ENCODE measurements around the gene PLPPR1.
A peak's percentile ranks its signal among the peaks of the same experiment; 100 is the strongest.
"Not testable (repeated sequence)": the region's sequence is repeated elsewhere in the genome, so short reads cannot be mapped to it uniquely, and the experiment has no call there.

PLPPR1 gene

GRCh38 chr9:101311758-101312420, 283.4 kb downstream of the PLPPR1 start:
- Mint-ChIP-seq H3K27ac (peak overlapping the region; percentile 20), H3K4me3 (no peak overlapping the region), H3K36me3 (no peaks in the 10 kb centered on the region), H3K27me3 (peaks cover 6% of the 10 kb centered on the region), H3K4me1 (no peaks in the 10 kb centered on the region), H3K9me3 (no peaks in the 10 kb centered on the region)

- Mint-ChIP-seq H3K9me3 (no peaks in the 10 kb centered on the region), H3K36me3 (no peaks in the 10 kb centered on the region), H3K4me3 (no peak overlapping the region), H3K27ac (no peak overlapping the region), H3K4me1 (no peaks in the 10 kb centered on the region), H3K27me3 (peaks cover 8% of the 10 kb centered on the region)
Measured at GRCh38 chr9:101312661-101313060, 284.1 kb downstream of the PLPPR1 start.

- no peak overlapping the region for H3K27ac Mint-ChIP-seq
- no peak overlapping the region for H3K4me3 Mint-ChIP-seq
- no peaks in the 10 kb centered on the region for H3K36me3 Mint-ChIP-seq
- peaks cover 2% of the 10 kb centered on the region for H3K27me3 Mint-ChIP-seq
- no peaks in the 10 kb centered on the region for H3K9me3 Mint-ChIP-seq
- no peaks in the 10 kb centered on the region for H3K4me1 Mint-ChIP-seq
Measured at GRCh38 chr9:101315112-101315450, 286.6 kb downstream of the PLPPR1 start.

- Mint-ChIP-seq H3K27ac (no peak overlapping the region), H3K9me3 (no peaks in the 10 kb centered on the region), H3K36me3 (no peaks in the 10 kb centered on the region), H3K27me3 (peaks cover 7% of the 10 kb centered on the region), H3K4me1 (no peaks in the 10 kb centered on the region), H3K4me3 (no peak overlapping the region)
Measured at GRCh38 chr9:101317735-101318134, 289.2 kb downstream of the PLPPR1 start.

DNA sequence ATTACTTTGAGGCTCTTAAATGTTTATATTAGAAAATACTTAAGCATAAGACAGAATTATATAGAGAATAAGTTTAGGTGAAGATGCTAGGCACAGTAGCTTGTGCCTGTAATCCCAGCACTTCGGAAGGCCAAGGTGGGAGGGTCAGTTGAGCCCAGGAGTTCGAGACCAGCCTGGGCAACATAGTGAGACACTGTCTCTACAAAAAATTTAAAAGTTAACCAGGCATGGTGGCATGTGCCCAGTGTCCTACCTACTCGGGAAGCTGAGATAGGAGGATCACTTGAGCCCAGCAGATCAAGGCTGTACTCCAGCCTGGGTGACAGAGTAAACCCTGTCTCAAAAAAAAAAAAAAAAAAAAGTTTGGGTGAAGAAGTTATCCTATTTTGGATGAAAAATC, 294.6 kb downstream of the PLPPR1 start:
- Mint-ChIP-seq H3K36me3 (no peaks in the 10 kb centered on the region), H3K27ac (no peak overlapping the region), H3K9me3 (peaks cover 5% of the 10 kb centered on the region), H3K4me3 (no peak overlapping the region), H3K4me1 (no peaks in the 10 kb centered on the region), H3K27me3 (peaks cover 8% of the 10 kb centered on the region)

- no peaks in the 10 kb centered on the region for H3K4me1 Mint-ChIP-seq
- no peak overlapping the region for H3K27ac Mint-ChIP-seq
- peaks cover 5% of the 10 kb centered on the region for H3K9me3 Mint-ChIP-seq
- no peaks in the 10 kb centered on the region for H3K36me3 Mint-ChIP-seq
- peaks cover 8% of the 10 kb centered on the region for H3K27me3 Mint-ChIP-seq
- no peak overlapping the region for H3K4me3 Mint-ChIP-seq
Measured at GRCh38 chr9:101324245-101324804, 295.8 kb downstream of the PLPPR1 start.

DNA sequence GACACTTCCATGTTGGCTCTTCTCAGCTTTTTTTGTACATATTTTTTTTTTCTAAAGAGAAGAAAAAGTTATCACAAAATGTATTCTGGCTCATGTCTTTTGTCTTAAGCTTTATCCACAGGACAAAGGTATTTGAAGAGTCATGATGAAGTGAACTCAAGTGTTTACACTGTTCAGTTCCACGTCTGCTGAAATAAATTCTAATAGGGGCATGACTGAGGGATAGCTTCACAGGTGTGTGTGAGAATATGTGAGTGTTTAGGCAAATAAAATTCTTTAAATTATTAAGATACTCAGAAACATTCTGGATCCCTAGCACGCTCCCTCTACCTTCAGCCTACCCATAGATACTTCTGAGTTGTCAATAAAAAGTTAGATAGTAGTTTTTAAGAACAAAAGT, 296.5 kb downstream of the PLPPR1 start:
- H3K4me3 Mint-ChIP-seq: no peak overlapping the region
- peaks cover 8% of the 10 kb centered on the region for H3K27me3 Mint-ChIP-seq
- no peaks in the 10 kb centered on the region for H3K4me1 Mint-ChIP-seq
- H3K9me3 Mint-ChIP-seq: peaks cover 5% of the 10 kb centered on the region
- no peaks in the 10 kb centered on the region for H3K36me3 Mint-ChIP-seq
- H3K27ac Mint-ChIP-seq: no peak overlapping the region

DNA sequence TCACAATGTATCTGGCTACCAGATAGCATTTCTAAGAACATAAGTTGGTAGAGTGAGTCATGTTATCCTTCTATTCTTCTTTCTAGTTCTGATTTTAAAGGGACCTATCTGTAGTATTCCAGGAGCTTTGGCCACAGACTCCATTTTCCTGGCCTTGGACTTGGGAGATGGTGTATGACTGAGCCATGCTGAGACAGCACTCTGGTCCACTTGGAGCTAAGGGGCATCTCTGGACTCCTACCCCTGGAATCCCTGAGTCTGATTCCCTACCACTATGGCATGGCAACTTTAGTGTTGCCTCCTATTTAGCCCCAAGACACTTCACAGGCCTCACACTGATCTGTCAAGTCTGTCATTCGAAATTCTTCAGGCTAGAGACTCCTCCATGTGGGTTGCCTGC, 297.5 kb downstream of the PLPPR1 start:
- Mint-ChIP-seq H3K4me1 (no peaks in the 10 kb centered on the region), H3K27ac (no peak overlapping the region), H3K27me3 (peaks cover 7% of the 10 kb centered on the region), H3K9me3 (peaks cover 5% of the 10 kb centered on the region), H3K4me3 (no peak overlapping the region), H3K36me3 (no peaks in the 10 kb centered on the region)

DNA sequence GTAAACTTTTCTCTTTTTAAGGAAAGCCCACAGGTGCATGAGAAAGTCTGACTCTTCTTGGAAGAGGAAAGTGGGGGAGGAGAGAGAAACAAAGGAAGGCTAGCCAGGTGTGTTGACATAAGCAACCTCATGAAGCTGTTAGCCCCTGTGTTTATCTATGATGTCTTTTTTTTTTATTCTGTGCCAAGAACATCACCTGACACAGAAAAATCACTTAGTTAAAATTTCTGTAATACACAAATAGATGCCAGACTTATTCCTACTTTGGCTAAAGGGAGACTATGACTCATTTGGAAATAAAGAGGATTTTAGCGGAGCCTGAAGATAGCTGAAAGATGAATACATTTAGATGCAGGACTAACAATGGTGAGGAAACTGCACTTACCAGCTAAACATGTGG, 298.0 kb downstream of the PLPPR1 start:
- no peak overlapping the region for H3K27ac Mint-ChIP-seq
- peaks cover 5% of the 10 kb centered on the region for H3K9me3 Mint-ChIP-seq
- no peak overlapping the region for H3K4me3 Mint-ChIP-seq
- H3K36me3 Mint-ChIP-seq: no peaks in the 10 kb centered on the region
- no peaks in the 10 kb centered on the region for H3K4me1 Mint-ChIP-seq
- H3K27me3 Mint-ChIP-seq: peaks cover 7% of the 10 kb centered on the region

GRCh38 chr9:101327422-101327909, 298.9 kb downstream of the PLPPR1 start:
- not testable (repeated sequence) for H3K27me3 Mint-ChIP-seq, H3K9me3 Mint-ChIP-seq, H3K4me1 Mint-ChIP-seq, H3K27ac Mint-ChIP-seq, H3K36me3 Mint-ChIP-seq, H3K4me3 Mint-ChIP-seq

DNA sequence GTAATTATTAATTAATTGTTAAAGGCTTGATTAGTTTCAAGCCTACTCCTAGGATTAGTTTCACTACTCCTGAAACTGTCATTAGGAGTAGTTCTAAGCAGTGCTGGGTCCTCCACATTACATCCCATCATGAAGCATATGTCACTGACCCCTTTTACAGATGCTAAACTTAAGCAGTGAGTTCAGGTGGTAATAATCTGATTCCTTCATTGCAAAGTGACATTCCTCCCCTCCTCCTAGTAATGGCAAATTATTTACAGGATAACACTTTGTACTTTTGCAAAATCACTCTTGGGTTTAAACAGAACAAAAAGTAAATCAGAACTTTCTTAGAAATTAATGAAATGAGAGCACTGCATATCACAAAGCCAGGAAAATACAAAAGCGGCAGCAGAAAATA, 303.8 kb downstream of the PLPPR1 start:
- H3K27me3 Mint-ChIP-seq: peaks cover 6% of the 10 kb centered on the region
- no peak overlapping the region for H3K27ac Mint-ChIP-seq
- H3K4me1 Mint-ChIP-seq: no peaks in the 10 kb centered on the region
- no peak overlapping the region for H3K4me3 Mint-ChIP-seq
- H3K36me3 Mint-ChIP-seq: no peaks in the 10 kb centered on the region
- peaks cover 2% of the 10 kb centered on the region for H3K9me3 Mint-ChIP-seq

DNA sequence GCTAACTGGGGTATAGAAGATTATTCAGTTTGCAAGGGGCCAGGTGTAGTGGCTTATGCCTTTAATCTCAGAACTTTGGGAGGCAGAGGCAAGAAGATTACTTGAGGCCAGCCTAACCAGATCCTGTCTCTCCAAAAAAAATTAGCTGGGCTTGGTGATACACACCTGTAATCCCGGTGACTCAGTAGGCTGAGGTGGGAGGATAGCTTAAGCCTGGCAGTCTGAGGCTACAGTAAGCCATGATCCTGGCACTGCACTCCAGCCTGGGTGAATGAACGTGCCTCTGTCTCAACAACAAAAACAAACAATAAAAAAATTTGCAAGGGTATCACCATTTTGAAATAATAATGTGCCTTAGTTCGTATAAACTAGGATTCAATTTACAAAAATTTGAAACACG, 305.0 kb downstream of the PLPPR1 start:
- no peaks in the 10 kb centered on the region for H3K9me3 Mint-ChIP-seq
- no peak overlapping the region for H3K4me3 Mint-ChIP-seq
- H3K27ac Mint-ChIP-seq: no peak overlapping the region
- no peaks in the 10 kb centered on the region for H3K36me3 Mint-ChIP-seq
- no peaks in the 10 kb centered on the region for H3K4me1 Mint-ChIP-seq
- peaks cover 8% of the 10 kb centered on the region for H3K27me3 Mint-ChIP-seq

DNA sequence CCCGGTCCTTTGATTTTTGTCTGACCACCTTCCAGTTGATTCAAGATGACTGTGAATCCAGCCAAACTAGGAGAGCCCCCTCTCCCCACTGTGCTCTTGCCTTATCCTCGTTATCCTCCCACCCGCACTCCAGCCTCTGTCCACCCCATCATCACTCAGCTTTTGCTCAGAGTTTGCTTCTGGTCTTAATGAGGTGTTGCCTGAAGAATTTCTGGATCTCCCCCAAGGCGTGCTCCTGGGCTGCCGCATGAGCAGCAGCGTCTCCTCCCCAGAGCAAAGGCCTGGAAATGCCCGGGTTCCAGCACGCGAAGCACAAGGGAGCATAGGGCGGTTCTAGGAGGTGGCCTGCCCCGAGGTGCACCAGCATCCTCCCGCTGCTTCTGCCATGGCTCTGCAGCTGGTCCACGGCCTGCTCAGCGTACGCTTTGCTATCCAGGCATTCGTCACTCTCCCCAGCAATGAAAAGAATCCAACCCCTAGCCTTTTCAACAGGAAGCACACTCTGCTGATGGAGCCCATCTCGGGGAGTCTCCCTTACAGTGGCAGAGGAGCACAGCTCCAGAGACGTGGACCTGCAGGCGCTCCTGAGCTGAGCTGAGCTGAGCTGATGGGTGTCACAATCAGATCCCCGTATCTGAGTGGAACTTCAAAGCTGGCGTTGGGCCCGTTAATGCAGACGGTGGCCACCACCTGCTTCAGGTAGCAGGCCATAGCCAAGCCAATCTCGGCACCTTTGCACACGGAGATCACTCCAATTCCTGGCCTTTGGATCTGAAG, 305.6 kb downstream of the PLPPR1 start:
- H3K27ac Mint-ChIP-seq: no peak overlapping the region
- no peaks in the 10 kb centered on the region for H3K9me3 Mint-ChIP-seq
- H3K4me3 Mint-ChIP-seq: no peak overlapping the region
- no peaks in the 10 kb centered on the region for H3K36me3 Mint-ChIP-seq
- peaks cover 10% of the 10 kb centered on the region for H3K27me3 Mint-ChIP-seq
- H3K4me1 Mint-ChIP-seq: no peaks in the 10 kb centered on the region

- Mint-ChIP-seq H3K4me1 (no peaks in the 10 kb centered on the region), H3K4me3 (no peak overlapping the region)
Measured at GRCh38 chr9:101336091-101336490, 307.6 kb downstream of the PLPPR1 start.

GRCh38 chr9:101337237-101337636, 308.7 kb downstream of the PLPPR1 start:
- H3K27ac Mint-ChIP-seq: no peak overlapping the region
- H3K9me3 Mint-ChIP-seq: no peaks in the 10 kb centered on the region
- no peaks in the 10 kb centered on the region for H3K36me3 Mint-ChIP-seq
- no peak overlapping the region for H3K4me3 Mint-ChIP-seq
- H3K27me3 Mint-ChIP-seq: peaks cover 12% of the 10 kb centered on the region
- no peaks in the 10 kb centered on the region for H3K4me1 Mint-ChIP-seq

More at GRCh38 chr9:101336091-101336490, 307.6 kb downstream of the PLPPR1 start:
- H3K36me3 Mint-ChIP-seq: no peaks in the 10 kb centered on the region
- peaks cover 12% of the 10 kb centered on the region for H3K27me3 Mint-ChIP-seq
- no peak overlapping the region for H3K27ac Mint-ChIP-seq
- no peaks in the 10 kb centered on the region for H3K9me3 Mint-ChIP-seq

GRCh38 chr9:101341958-101342357, 313.4 kb downstream of the PLPPR1 start:
- Mint-ChIP-seq H3K27me3 (peaks cover 18% of the 10 kb centered on the region), H3K9me3 (no peaks in the 10 kb centered on the region), H3K36me3 (no peaks in the 10 kb centered on the region), H3K27ac (no peak overlapping the region), H3K4me3 (no peak overlapping the region), H3K4me1 (no peaks in the 10 kb centered on the region)
